Cerebellar nuclear complex (tissue), 1 donor: ENCODE results near the gene GIMAP7.
"Not testable (repeated sequence)": the region's sequence is repeated elsewhere in the genome, so short reads cannot be mapped to it uniquely, and the experiment has no call there.

Experiments used
- DNase-seq, 2 experiments: peaks; one replicate each; lab custom pipeline; 2025; lab: John Stamatoyannopoulos, UW

GIMAP7 gene

GRCh38 chr7:150513758-150514157 is 914 bp upstream of the GIMAP7 start:
- DNase-seq, result no peak

DNA sequence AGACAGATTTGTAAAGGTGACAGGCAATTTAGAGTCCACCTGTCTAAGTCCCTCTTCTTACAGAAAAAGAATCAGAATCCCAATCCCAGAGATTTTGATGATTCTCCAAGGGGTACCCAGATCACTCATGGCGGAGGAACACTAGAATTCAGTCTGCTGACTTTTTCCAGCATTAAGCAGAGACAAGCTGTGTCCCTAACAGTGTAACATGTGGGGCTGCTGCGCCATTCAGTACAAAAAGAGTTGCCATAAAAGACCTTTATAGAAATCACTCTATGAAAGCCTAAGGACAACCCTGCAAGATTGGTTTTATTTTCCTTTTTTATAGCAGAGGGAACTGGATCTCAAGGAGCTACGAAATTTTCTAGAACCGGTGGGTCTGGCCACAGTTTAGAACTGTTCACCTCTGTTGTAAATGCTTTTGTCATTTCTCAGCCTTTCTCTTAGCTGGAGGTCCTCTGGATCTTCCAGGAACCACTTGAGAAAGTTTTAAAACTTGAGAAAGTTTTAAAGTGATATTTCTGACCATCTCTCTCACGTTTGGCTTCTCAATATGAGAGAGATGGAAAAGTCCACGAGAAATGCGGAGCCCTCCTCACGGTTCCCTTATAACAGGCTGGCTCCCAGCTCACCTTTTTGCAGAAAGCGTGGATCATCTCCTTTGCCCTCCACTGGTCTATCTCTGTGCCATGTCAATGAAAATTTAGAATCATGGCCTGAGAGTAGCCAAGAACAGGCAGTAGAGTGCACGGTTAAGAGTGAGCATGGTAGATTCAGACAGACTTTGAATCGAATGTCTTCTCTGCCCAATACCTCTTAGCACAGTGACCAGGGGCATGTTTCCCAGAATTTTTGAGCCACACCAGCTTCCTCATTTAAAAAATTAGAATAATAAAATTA is 826 bp downstream of the GIMAP7 start:
- no peak for DNase-seq

GRCh38 chr7:150516956-150517745 is 2.5 kb downstream of the GIMAP7 start:
- no peak for DNase-seq

- DNase-seq, result no peak
These were observed 4.6 kb downstream of the GIMAP7 start for GRCh38 chr7:150519310-150519709.

DNA sequence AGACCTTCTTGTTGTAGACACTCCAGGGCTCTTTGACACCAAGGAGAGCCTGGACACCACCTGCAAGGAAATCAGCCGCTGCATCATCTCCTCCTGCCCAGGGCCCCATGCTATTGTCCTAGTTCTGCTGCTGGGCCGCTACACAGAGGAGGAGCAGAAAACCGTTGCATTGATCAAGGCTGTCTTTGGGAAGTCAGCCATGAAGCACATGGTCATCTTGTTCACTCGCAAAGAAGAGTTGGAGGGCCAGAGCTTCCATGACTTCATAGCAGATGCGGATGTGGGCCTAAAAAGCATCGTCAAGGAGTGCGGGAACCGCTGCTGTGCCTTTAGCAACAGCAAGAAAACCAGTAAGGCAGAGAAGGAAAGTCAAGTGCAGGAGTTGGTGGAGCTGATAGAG is 5.5 kb downstream of the GIMAP7 start:
- no peak for DNase-seq

DNA sequence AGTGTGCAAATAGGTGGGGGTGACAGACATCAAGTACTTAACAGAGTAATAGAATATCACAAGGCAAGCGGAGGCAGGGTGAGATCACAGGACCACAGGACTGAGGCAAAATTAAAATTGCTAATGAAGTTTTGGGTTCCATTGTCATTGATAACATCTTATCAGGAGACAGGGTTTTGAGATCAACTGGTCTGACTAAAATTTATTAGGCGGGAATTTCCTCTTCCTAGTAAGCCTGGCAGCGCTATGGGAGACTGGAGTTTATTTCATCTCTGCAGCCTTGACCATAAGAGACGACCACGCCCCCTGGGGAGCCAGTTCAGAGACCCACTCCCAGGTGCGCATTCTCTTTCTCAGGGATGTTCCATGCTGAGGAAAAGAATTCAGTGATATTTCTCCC is 8.3 kb downstream of the GIMAP7 start:
- DNase-seq, result not testable (repeated sequence)

DNA sequence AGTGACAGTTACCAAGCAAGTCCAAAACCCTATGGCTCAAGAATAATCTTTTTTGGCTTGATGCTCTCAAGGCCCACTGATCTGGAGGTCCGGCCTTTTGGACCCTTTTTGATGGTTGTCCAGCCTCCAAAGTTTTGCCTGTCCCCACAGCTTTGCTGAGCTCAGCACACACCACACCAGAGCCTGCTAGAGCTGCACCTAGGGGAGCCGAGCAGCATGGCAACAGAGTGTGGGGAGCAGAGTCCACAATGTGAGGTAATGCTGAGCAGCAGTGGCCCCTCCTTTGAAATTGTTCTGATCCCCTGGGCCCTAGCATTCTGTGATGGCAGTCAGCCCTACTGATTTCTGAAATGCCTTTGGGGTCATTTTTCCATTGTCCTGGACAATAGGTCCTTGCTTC is 9.3 kb downstream of the GIMAP7 start:
- no peak for DNase-seq

DNA sequence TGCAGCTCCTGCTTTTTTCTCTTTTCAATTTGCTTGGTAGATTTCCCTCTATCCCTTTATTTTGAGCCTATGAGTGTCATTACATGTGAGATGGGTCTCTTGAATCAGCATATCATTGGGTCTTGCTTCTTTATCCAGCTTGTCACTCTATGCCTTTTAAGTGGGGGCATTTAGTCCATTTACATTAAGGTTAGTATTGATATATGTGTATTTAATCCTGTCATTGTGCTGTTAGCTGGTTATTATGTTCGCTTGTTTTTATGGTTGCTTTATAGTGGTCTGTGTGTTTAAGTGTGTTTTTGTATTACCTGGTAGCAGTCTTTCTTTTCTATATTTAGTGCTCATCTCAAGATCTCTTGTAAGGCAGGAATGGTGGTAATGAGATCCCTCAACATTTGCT is 17.0 kb downstream of the GIMAP7 start:
- DNase-seq, result no peak

- DNase-seq, result no peak
These were observed 23.6 kb downstream of the GIMAP7 start for GRCh38 chr7:150538259-150538658.

DNA sequence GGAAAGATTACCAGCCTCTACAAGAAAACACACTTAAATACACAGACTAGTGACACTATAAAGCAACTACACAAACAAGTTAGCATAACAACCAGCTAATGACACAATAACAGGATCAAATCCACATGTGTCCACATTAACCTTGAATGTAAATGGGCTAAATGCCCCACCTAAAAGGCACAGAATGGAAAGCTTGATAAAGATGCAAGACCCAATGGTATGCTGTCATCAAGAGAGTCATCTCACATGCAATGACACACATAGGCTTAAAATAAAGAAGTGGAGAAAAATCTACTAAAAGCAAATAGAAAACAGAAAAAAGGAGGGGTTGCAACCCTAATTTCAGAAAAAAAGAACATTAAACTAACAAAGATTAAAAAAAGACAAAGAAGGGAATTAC is 38.5 kb downstream of the GIMAP7 start:
- no peak for DNase-seq

GRCh38 chr7:150556521-150557138 is 42.0 kb downstream of the GIMAP7 start:
- no peak for DNase-seq

DNA sequence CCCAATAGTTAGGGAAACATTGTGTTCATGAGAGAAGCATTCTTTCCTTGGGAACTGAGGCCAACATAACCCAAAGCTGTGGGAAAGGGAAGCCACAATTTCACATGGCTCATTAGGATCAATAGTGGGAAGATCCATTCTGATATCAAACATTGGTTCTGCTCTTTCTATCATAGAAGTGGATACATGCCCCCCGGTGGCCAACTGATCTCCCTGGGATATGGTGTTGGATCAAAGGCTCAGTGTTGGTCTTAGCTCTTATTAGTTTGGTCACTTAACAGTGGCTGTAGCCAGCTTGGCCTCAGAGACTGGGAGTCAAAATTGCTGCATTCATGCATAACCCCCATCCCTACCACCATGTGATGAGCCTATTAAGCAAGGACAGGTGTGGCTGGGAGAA is 45.8 kb downstream of the GIMAP7 start:
- no peak for DNase-seq

GRCh38 chr7:150562919-150563318 is 48.2 kb downstream of the GIMAP7 start:
- no peak for DNase-seq

DNA sequence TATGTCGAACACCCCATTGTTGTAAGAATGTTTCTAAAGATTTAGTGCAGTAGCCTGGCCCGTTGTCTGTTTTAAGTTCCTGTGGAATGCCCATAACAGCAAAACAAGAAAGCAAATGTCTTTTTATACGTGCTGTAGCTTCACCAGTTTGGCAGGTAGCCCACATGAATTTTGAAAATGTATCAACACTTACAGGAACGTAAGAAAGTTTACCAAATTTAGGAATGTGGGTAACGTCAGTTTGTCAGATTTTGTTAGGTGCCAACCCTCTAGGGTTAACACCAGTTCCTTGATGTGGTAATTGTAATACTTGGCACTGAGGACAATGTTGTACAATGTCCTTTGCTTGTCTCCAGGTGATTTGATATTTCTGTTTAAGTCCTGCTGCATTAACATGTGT is 49.3 kb downstream of the GIMAP7 start:
- DNase-seq, result no peak

GRCh38 chr7:150564566-150564965 is 49.9 kb downstream of the GIMAP7 start:
- DNase-seq, result no peak

GRCh38 chr7:150565239-150565638 is 50.6 kb downstream of the GIMAP7 start:
- DNase-seq, result no peak

DNA sequence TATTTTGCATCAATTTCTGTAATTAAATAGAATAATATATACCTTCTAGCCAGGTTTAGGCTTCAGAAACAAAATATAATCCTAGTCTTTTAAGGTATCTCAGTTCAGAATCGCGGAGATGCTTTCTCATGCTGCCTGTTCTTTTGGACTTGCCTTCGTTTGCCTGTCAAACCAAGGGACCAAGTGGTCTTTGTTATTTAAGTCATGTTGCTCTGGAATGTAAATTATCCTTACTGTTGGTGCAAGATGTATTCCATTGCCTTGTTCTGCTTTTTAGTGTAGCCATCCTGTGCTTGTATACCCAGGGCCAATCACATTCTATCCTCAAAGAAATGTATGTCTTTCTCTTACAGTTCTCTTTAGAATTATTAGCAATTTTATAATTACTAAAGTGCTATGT is 51.5 kb downstream of the GIMAP7 start:
- no peak for DNase-seq

DNA sequence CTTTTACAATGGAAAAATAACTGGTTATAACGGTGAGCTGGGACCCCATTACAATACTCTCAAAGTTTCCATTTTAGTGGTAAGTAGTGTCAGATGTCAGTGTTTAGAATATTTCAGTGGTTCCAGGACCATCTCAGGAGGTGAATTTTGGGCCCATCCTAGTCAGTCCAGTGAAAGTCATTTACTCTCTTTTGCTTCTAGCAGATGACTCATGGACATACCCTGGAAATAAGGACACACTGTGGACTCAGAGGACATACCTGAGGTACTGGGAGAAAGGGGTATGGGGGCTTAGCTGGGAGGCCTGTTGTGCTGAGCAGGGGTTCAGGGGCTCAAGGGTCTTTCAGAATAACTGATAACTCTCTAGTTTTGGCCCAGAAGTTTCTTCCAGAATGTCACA is 51.9 kb downstream of the GIMAP7 start:
- DNase-seq, result no peak

GRCh38 chr7:150567169-150567568 is 52.5 kb downstream of the GIMAP7 start, which contains the start of gene GIMAP4:
GIMAP4 (plus strand) TSS chr7:150567390; CDS start chr7:150569902, 2,512 bp downstream.
- no peak for DNase-seq

DNA sequence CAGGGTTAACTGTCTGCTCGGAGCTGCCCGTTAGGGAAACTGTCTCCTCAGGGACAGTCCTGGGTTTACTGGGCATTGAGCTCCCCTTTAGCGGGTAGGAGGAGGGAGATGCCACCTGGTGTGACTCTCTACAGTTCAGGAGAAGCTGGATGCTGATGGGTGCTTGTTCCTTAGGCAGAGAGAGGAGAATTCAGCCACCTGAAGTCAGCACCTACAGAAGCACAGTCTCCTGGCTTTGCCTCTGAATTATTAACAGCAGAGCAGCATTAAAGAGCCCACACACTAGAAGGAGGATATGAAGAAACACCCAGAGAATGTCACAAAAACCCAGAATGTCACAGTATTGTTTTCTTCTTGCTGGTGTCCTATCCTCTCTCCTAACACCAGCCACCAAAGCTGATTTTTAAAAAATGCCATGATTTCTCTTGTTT is 53.2 kb downstream of the GIMAP7 start:
- no peak for DNase-seq

- DNase-seq, result no peak
These were observed 54.0 kb downstream of the GIMAP7 start for GRCh38 chr7:150568714-150569113.

GRCh38 chr7:150569245-150569955 is 54.7 kb downstream of the GIMAP7 start:
- no peak for DNase-seq
